GM18505 (cell line): ENCODE results near the gene HIVEP2.

Source experiments
- ATAC-seq: cut with Tn5 transposase; IDR thresholded peaks from one replicate; pipeline ENCODE4 v1.9.1; 2021; ENCODE audit not compliant: unreplicated experiment
- POLR2A ChIP-seq: IDR thresholded peaks from 4 replicates; pipeline ENCODE4 v1.6.1; 2011; ENCODE audit warnings: borderline replicate concordance; ENCODE audit not compliant: insufficient read depth, insufficient read length; ENCODE audit errors: extremely low read depth

Gene HIVEP2

DNA sequence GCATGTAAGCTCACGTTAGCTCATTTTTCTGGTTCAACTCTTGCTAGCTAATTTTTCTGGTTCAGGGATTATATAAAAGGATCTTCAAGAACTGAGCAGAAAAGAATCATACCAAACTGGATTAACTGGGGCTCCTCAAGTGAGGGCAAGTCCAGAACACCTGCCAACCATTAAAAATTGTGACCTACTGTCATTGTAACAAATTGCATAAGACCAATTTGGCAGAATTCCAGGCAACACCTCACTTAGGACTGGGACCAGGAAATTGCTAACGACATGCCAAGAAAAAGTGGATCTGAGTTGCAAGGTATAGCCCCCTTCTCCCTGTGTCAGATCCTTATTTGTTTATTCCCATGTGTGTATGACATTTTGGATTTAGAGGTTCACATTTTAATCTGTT lies 216.6 kb downstream of the HIVEP2 start:
- ATAC-seq = no peak
- TF ChIP-seq POLR2A = no peak

DNA sequence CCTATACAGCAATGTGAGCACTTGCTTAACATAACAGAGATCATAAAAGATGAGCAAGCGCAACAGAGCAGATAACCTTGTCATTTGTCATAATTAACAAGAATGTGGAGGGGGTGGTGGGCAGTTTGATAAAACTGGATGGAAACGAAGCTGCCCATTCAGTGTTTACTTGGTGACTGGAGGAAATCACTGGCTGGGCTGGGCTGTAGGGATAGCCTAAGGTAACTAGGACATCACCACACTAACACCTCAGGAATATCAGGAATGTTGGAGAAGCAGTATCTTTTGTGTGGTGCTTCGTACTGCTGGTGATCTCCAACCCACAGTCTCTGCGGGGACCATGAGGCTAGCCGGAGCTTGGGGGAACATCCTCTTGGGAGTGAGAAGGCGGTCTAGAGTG lies 218.4 kb downstream of the HIVEP2 start:
- ATAC-seq = no peak
- TF ChIP-seq POLR2A = no peak

DNA sequence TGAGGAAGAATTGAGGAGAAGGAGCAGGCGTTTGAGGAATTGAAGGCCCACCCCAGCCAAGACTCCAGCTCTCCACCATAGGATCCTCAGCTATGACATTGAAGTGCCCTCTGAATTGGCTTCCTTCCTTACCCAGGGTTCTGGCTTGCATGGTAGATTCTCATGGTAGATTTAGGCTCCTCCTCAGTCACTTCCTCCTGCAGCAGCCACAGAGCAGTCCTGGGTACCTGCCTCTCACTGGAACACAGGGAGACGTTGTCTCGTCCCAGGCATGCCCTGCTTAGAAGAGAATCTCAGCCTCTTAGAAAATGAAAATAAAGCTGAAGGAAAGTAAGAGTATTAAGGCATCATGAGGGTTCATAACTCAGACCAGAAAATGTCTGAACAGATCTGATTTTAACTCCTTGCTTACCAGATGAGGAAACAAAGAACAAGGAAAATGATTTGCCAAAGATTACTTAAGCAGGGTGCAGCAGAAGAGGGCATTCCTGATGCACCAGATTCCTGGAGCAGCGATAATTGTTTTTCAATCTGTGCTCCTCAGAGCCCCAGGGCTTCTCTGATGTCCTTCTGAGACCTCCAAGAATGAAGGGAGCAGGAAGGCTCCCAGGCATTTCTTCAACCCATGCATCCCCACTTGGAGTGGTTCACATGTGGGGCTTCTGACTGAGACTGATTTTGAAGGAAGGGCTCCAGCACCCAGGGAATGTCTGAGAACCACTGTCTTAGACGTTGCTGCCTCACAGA lies 219.8 kb downstream of the HIVEP2 start:
- ATAC-seq = no peak
- TF ChIP-seq POLR2A = no peak

GRCh38 chr6:142722841-142723240 lies 222.1 kb downstream of the HIVEP2 start:
- TF ChIP-seq POLR2A = no peak
- no peak for ATAC-seq

DNA sequence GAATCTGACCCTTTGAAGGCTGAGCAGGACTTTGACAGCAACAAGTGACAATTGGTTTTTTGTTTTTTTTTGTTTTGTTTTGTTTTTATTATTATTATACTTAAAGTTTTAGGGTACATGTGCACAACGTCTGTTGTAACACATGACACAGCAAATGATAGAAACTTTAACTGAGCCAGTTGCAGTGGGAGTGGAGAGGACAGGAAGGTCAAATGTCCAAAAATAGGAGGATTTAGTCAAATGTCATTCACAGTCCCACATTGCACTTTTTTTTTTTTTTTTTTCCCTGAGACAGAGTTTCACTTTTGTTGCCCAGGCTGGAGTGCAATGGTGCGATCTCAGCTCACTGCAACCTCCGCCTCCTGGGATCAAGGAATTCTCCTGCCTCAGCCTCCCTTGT lies 223.0 kb downstream of the HIVEP2 start:
- no peak for ATAC-seq

GRCh38 chr6:142721215-142721920 lies 223.6 kb downstream of the HIVEP2 start:
- no peak for ATAC-seq
- no peak for TF ChIP-seq POLR2A

More for the DNA sequence above, 223.0 kb downstream of the HIVEP2 start:
- no peak for TF ChIP-seq POLR2A

GRCh38 chr6:142718667-142719191 lies 226.2 kb downstream of the HIVEP2 start:
- no peak for ATAC-seq

GRCh38 chr6:142716097-142716496 lies 228.9 kb downstream of the HIVEP2 start:
- no peak for TF ChIP-seq POLR2A

More at GRCh38 chr6:142718667-142719191, 226.2 kb downstream of the HIVEP2 start:
- TF ChIP-seq POLR2A = no peak

GRCh38 chr6:142714951-142715785 lies 229.8 kb downstream of the HIVEP2 start:
- ATAC-seq = no peak
- no peak for TF ChIP-seq POLR2A

More at GRCh38 chr6:142716097-142716496, 228.9 kb downstream of the HIVEP2 start:
- ATAC-seq = no peak

GRCh38 chr6:142713959-142714358 lies 231.0 kb downstream of the HIVEP2 start:
- TF ChIP-seq POLR2A = no peak
- ATAC-seq = no peak

DNA sequence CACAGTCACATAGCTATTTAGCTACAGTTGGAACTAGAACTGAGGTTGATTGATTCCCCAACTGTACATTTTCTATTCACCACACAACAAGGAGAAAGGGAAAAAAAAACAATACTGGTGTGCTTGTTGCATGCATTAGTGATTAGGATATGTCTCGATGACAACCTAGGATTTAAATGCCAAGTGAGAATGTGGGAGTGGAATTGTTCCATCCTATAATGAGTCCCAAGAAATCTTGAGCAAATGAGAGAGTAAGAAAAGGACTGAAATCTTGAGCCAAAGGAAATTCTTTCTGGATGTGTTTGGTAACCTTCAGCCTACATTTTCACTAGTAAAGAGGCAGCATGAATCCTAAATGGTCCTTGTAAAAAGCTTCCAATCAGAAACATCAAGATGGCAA lies 232.7 kb downstream of the HIVEP2 start:
- TF ChIP-seq POLR2A = no peak
- no peak for ATAC-seq

GRCh38 chr6:142708651-142709050 lies 236.3 kb downstream of the HIVEP2 start:
- ATAC-seq = no peak
- TF ChIP-seq POLR2A = no peak

- TF ChIP-seq POLR2A = no peak
- ATAC-seq = no peak
Observed at GRCh38 chr6:142707255-142707654, 237.7 kb downstream of the HIVEP2 start.

DNA sequence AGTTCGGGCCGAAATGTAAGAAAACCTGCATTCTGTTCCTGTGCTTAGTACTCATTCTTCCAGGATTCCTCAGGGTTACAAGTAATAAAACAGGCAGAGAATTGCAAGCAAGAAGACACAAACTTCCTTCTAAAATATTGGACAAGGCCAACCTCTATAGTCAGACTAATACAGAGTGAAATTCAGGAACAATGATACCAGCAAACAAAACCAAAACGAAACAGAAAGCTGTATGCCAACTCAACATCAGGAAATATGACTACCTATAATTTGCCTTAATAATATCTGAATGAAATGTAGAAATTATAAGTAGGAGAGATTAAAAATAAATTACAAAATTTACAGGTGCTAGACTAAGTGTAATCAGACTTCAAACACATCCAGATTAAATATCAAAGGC lies 238.8 kb downstream of the HIVEP2 start:
- ATAC-seq = no peak
- TF ChIP-seq POLR2A = no peak

GRCh38 chr6:142705054-142705453 lies 239.9 kb downstream of the HIVEP2 start:
- TF ChIP-seq POLR2A = no peak
- ATAC-seq = no peak
